ENCODE data around the gene PSMB3.

PSMB3 gene

GRCh38 chr17:38711792-38712571 lies 40.6 kb upstream of the PSMB3 start:
- DNase-seq (ENCODE audit: low read depth in 1 of 2, low spot score in 1 of 2): no peak
- no peaks in the 10 kb centered on the region for H3K27me3 ChIP-seq (ENCODE audit: insufficient read depth, poor library complexity, severe bottlenecking)
- TF ChIP-seq GABPA (IDR thresholded peaks at IDR 0.05; ENCODE audit: low read depth) (no peak), SPI1 (IDR thresholded peaks at IDR 0.05; ENCODE audit: borderline replicate concordance, low read depth) (no peak), REST (IDR thresholded peaks at IDR 0.05; ENCODE audit: insufficient replicate concordance, low read depth) (no peak)

GRCh38 chr17:38712593-38712992 lies 39.9 kb upstream of the PSMB3 start:
- no peak for TF ChIP-seq POLR2AphosphoS5 (IDR thresholded peaks at IDR 0.05; ENCODE audit: low read depth)
- Histone ChIP-seq H3K4me3 (replicated peaks; ENCODE audit: insufficient read depth, low read length) (no peak overlapping the region), H3K27me3 (ENCODE audit: insufficient read depth, poor library complexity, severe bottlenecking) (no peaks in the 10 kb centered on the region), H3K27ac (replicated peaks) (no peak overlapping the region)
- DNase-seq (ENCODE audit: low read depth in 1 of 2, low spot score in 1 of 2): no peak

More at GRCh38 chr17:38711792-38712571, 40.6 kb upstream of the PSMB3 start:
- Histone ChIP-seq H3K27ac (replicated peaks) (no peak overlapping the region), H3K4me3 (replicated peaks; ENCODE audit: insufficient read depth, low read length) (no peak overlapping the region)

GRCh38 chr17:38713456-38714075 lies 39.0 kb upstream of the PSMB3 start:
- Histone ChIP-seq H3K4me3 (replicated peaks; ENCODE audit: insufficient read depth, low read length) (no peak overlapping the region), H3K27ac (replicated peaks) (no peak overlapping the region), H3K27me3 (ENCODE audit: insufficient read depth, poor library complexity, severe bottlenecking) (no peaks in the 10 kb centered on the region)
- no peak for TF ChIP-seq POLR2AphosphoS5 (IDR thresholded peaks at IDR 0.05; ENCODE audit: low read depth)
- TF ChIP-seq GABPA (IDR thresholded peaks at IDR 0.05; ENCODE audit: low read depth): no peak
- no peak for TF ChIP-seq SPI1 (IDR thresholded peaks at IDR 0.05; ENCODE audit: borderline replicate concordance, low read depth)
- TF ChIP-seq CTCF (IDR thresholded peaks at IDR 0.05; ENCODE audit: insufficient read depth, low read length): no peak
- TF ChIP-seq REST (IDR thresholded peaks at IDR 0.05; ENCODE audit: insufficient replicate concordance, low read depth): no peak
- DNase-seq (ENCODE audit: low read depth in 1 of 2, low spot score in 1 of 2): no peak

GRCh38 chr17:38715216-38715943 lies 37.2 kb upstream of the PSMB3 start:
- Histone ChIP-seq H3K27ac (replicated peaks) (no peak overlapping the region), H3K27me3 (ENCODE audit: insufficient read depth, poor library complexity, severe bottlenecking) (no peaks in the 10 kb centered on the region), H3K4me3 (replicated peaks; ENCODE audit: insufficient read depth, low read length) (no peak overlapping the region)
- no peak for DNase-seq (ENCODE audit: low read depth in 1 of 2, low spot score in 1 of 2)
- TF ChIP-seq GABPA (IDR thresholded peaks at IDR 0.05; ENCODE audit: low read depth) (no peak), CTCF (IDR thresholded peaks at IDR 0.05; ENCODE audit: insufficient read depth, low read length) (no peak), SPI1 (IDR thresholded peaks at IDR 0.05; ENCODE audit: borderline replicate concordance, low read depth) (no peak), POLR2AphosphoS5 (IDR thresholded peaks at IDR 0.05; ENCODE audit: low read depth) (peak; percentile 21; the same call in 1 of the 2 replicates), REST (IDR thresholded peaks at IDR 0.05; ENCODE audit: insufficient replicate concordance, low read depth) (no peak)
